PFSK-1 (cell line): ENCODE results near the gene UNC5CL.

Experiments used
- FOXP2 ChIP-seq: optimal IDR thresholded peaks from 2 replicates; pipeline ENCODE3; 2011; ENCODE audit warnings: borderline replicate concordance, control low read depth, inconsistent platforms; ENCODE audit not compliant: insufficient read depth; ENCODE audit errors: extremely low read length, extremely low read depth
- POLR2AphosphoS5 ChIP-seq: IDR thresholded peaks from 2 replicates; pipeline ENCODE4 v1.6.1; 2012; ENCODE audit warnings: low read depth, mild to moderate bottlenecking, control low read depth, low read length, moderate library complexity
- REST ChIP-seq, 2 experiments: IDR thresholded peaks; 2 replicates each; pipeline versions ENCODE4 v1.6.1 to v1.8.0; 2011 to 2012; ENCODE audit warnings: low read depth in 2 of 2, low read length in 2 of 2, control low read depth in 1 of 2, inconsistent platforms in 1 of 2, mild to moderate bottlenecking in 1 of 2, moderate library complexity in 1 of 2; ENCODE audit not compliant: insufficient read depth in 1 of 2
- SIN3A ChIP-seq: IDR thresholded peaks from 2 replicates; pipeline ENCODE4 v1.6.1; 2012; ENCODE audit warnings: mild to moderate bottlenecking, low read length, moderate library complexity, borderline replicate concordance; ENCODE audit not compliant: insufficient read depth
- TAF1 ChIP-seq: IDR thresholded peaks from 2 replicates; pipeline ENCODE4 v1.6.1; 2012; ENCODE audit warnings: low read length, control low read depth, borderline replicate concordance; ENCODE audit not compliant: insufficient read depth

UNC5CL gene

GRCh38 chr6:41040940-41041536, 2.0 kb upstream of the UNC5CL start:
- TF ChIP-seq POLR2AphosphoS5 (no peak), REST (IDR thresholded peaks at IDR 0.05; ENCODE audit: insufficient read depth in 1 of 2, low read depth in 2 of 2, low read length in 2 of 2) (no peak), TAF1 (no peak), SIN3A (no peak), FOXP2 (no peak)

DNA sequence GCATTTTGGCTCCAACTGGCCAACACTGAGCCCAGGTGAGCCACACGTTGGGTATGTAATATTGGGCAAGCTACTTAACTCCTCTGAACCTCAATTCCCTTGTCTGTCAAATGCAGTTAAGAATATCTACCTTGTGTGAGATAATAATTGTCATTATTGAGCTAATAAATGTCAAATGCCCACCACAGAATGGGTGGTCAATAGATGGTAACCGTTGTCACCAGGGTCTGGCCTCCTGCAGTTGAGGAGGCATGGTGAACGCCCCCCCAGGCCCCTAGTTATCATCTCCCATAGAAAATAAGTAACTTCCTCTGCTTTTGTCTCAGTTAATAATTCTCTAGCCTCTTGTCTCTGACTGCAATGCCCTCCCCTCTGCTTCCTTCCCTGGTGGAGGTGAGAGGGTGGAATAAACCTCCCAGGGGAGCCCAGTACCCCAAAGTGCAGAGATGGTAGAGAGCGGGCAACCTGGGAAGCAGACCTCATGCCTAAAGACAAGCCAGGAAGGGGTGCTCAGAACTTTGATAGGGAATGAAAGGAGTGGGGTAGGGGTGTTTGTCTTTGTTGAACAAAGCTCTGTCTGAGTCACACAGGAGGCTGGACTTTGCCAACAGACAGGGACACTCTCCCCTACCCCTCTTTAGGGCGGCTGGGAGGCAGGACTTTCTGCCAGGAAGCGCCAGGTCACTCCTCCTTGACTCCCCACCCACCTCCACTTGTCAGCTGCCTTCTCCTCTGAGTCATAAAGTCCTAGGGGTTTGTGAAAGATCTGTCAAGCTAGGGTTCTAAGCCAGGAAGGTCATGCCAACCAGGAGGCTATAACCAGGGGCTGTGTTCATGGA, 1.3 kb upstream of the UNC5CL start:
- TF ChIP-seq POLR2AphosphoS5 (no peak), FOXP2 (no peak), SIN3A (no peak), REST (IDR thresholded peaks at IDR 0.05; ENCODE audit: insufficient read depth in 1 of 2, low read depth in 2 of 2, low read length in 2 of 2) (no peak), TAF1 (no peak)

GRCh38 chr6:41038205-41038604, 816 bp downstream of the UNC5CL start:
- TF ChIP-seq SIN3A (no peak), FOXP2 (no peak), POLR2AphosphoS5 (no peak), TAF1 (no peak), REST (IDR thresholded peaks at IDR 0.05; ENCODE audit: insufficient read depth in 1 of 2, low read depth in 2 of 2, low read length in 2 of 2) (no peak)

DNA sequence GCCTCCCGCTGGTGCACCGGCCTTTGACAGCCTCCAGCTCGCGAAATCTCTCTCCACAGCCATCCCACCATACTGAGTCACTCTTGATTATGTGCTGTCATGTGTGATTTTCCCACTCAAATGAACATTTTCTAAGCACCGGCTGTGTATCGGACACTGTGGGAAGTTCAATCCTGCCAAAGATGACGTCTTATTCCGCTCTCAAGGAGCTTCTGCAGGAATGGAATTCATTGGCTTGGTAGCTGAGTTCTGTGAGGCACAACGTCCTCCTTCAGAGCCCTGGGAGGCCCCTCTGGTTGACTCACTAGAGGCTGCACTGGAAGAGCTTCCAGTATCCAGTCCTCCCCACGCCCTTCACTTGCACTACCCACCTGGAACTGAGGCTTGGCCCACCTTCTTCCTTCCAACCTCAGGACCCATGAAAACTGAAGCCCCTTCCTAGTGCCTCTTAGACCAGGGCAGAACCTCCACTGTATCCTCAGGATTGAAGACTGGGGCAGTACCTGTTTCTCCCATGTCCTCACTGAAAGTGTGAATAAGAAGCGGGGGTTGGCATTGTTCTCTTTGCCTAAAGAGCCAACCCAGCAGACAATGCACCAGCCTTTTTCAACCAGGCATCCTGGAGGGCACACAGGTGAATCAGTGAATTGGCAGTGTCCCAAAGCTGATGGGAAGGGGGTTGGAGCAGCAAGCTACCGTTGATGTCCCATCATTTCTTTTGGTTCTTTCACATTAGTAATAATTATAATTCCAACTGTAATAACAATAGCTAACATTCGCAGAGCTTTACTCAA, 1.7 kb downstream of the UNC5CL start:
- no peak for TF ChIP-seq FOXP2
- TF ChIP-seq SIN3A = no peak
- no peak for TF ChIP-seq REST (IDR thresholded peaks at IDR 0.05; ENCODE audit: insufficient read depth in 1 of 2, low read depth in 2 of 2, low read length in 2 of 2)
- TF ChIP-seq POLR2AphosphoS5 = no peak
- no peak for TF ChIP-seq TAF1
